ENCODE data around the gene NHLRC1.

Gene NHLRC1

DNA sequence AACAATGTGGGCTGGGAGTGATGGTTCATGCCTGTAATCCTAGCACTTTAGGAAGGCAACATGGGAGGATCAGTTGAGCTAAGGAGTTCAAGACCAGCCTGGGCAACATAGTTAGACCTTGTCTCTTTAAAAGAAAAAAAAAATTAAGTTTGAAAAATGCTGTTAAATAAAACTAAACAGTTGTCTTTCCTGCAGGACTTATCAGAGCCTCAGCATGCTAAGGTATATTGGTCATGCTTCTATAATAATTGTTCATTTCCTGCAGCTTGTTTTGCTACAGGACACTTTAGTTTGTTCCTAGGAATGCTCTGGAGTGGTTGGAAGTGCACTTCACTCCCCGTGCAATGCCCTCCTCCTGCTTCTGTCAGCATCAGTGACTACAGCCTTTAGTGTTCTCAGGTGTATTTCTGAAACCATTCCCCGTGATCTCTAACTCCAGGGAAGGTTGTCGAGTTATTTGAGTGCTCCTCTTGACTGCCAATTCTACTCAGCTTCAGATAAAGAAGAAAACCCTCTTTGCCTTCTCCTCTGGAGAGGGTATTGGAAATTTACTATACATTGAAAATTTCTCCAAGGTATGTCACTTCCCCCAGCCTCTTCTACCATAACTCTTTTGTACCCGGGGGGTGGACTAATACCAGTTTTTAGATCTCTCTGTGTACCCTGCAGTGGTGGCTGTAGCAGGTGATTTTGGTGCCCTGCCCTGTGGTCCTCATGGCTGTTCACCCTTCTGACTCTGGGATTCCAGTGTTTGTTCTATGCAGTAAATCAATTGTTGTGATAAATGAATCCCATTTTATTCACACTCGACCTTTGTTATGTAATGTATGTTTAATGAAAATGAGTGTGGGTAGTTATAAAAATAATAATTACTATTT is 33.8 kb downstream of the NHLRC1 start:
- no peaks in the 10 kb centered on the region for H3K9me3 ChIP-seq (ENCODE audit: low read length)

DNA sequence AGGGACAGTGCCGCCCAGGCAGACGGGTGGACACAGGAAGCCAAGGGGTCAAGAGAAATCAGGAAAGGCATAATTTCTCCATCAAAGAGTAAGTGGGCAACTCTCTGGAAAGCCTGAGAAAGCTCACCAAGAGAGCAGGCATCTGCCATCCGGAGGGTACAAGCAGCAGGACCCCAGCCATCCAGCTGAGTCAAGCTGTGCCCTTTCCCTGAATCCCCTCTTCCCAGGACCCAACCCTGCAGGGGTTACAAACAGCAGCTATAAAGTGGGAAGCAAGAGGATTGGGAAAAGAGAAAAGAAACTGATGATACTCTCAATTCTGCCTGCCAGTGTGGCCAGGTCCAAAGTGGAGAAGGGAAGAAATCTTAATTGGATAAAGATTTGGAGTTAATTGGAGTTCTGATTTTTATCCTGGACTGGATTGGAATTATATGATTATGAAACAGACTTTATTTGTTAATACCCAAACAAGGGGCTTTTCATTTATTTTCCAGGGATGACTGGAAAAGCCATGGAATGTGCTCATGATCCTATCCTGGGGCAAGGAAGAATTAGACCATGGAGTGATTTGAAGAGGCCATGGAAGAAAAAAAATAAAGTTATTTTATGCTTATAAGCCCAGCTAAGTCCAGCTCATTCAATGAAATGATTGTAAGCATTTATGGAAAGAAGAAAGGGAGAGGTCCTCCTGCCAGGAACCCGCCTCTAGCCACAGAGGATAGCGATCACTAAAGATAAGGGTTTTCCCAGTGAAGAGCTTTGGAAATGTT is 34.9 kb downstream of the NHLRC1 start:
- H3K27me3 ChIP-seq (ENCODE audit: insufficient read depth, low read length) = no peaks in the 10 kb centered on the region; the same call in 1 of the 2 replicates
- no peaks in the 10 kb centered on the region for H3K36me3 ChIP-seq (ENCODE audit: insufficient read depth, low read length)
- H2AFZ ChIP-seq (ENCODE audit: low read length) = no peak overlapping the region
- no peak overlapping the region for H3K4me2 ChIP-seq (ENCODE audit: low read length)
- H4K20me1 ChIP-seq (ENCODE audit: insufficient read depth, low read length) = no peaks in the 10 kb centered on the region
- H3K9ac ChIP-seq (ENCODE audit: low read length) = no peak overlapping the region
- TF ChIP-seq, protein P1, sequence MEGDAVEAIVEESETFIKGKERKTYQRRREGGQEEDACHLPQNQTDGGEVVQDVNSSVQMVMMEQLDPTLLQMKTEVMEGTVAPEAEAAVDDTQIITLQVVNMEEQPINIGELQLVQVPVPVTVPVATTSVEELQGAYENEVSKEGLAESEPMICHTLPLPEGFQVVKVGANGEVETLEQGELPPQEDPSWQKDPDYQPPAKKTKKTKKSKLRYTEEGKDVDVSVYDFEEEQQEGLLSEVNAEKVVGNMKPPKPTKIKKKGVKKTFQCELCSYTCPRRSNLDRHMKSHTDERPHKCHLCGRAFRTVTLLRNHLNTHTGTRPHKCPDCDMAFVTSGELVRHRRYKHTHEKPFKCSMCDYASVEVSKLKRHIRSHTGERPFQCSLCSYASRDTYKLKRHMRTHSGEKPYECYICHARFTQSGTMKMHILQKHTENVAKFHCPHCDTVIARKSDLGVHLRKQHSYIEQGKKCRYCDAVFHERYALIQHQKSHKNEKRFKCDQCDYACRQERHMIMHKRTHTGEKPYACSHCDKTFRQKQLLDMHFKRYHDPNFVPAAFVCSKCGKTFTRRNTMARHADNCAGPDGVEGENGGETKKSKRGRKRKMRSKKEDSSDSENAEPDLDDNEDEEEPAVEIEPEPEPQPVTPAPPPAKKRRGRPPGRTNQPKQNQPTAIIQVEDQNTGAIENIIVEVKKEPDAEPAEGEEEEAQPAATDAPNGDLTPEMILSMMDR (IDR thresholded peaks at IDR 0.05; ENCODE audit: low read length) = no peak
- no peak for TF ChIP-seq EZH2 (IDR thresholded peaks at IDR 0.05; ENCODE audit: borderline replicate concordance, low read length)
- H3K4me3 ChIP-seq (ENCODE audit: low read depth, low read length, poor library complexity, severe bottlenecking) = no peak overlapping the region
- H3K79me2 ChIP-seq (ENCODE audit: insufficient read depth, low read length) = no peaks in the 10 kb centered on the region
- no peaks in the 10 kb centered on the region for H3F3A ChIP-seq (ENCODE audit: insufficient read depth, low read length)
- H3K9me3 ChIP-seq (ENCODE audit: low read length) = no peaks in the 10 kb centered on the region
- H3K27ac ChIP-seq (ENCODE audit: low read depth, low read length, poor library complexity, severe bottlenecking) = no peak overlapping the region
- H3K4me1 ChIP-seq (ENCODE audit: insufficient read depth, low read length, severe bottlenecking) = no peaks in the 10 kb centered on the region
- H3K9me2 ChIP-seq (ENCODE audit: low read depth, low read length) = no peaks in the 10 kb centered on the region

More for the DNA sequence above, 33.8 kb downstream of the NHLRC1 start:
- Histone ChIP-seq H3K4me3 (ENCODE audit: low read depth, low read length, poor library complexity, severe bottlenecking) (no peak overlapping the region), H2AFZ (ENCODE audit: low read length) (no peak overlapping the region), H3K36me3 (ENCODE audit: insufficient read depth, low read length) (no peaks in the 10 kb centered on the region), H3K4me1 (ENCODE audit: insufficient read depth, low read length, severe bottlenecking) (no peaks in the 10 kb centered on the region), H4K20me1 (ENCODE audit: insufficient read depth, low read length) (no peaks in the 10 kb centered on the region), H3K9ac (ENCODE audit: low read length) (no peak overlapping the region), H3K27ac (ENCODE audit: low read depth, low read length, poor library complexity, severe bottlenecking) (no peak overlapping the region), H3F3A (ENCODE audit: insufficient read depth, low read length) (no peaks in the 10 kb centered on the region), H3K9me2 (ENCODE audit: low read depth, low read length) (no peaks in the 10 kb centered on the region), H3K27me3 (ENCODE audit: insufficient read depth, low read length) (no peaks in the 10 kb centered on the region; the same call in 1 of the 2 replicates), H3K79me2 (ENCODE audit: insufficient read depth, low read length) (no peaks in the 10 kb centered on the region), H3K4me2 (ENCODE audit: low read length) (no peak overlapping the region)
- TF ChIP-seq EZH2 (IDR thresholded peaks at IDR 0.05; ENCODE audit: borderline replicate concordance, low read length) = no peak
- TF ChIP-seq, protein P1 (IDR thresholded peaks at IDR 0.05; ENCODE audit: low read length) = no peak

DNA sequence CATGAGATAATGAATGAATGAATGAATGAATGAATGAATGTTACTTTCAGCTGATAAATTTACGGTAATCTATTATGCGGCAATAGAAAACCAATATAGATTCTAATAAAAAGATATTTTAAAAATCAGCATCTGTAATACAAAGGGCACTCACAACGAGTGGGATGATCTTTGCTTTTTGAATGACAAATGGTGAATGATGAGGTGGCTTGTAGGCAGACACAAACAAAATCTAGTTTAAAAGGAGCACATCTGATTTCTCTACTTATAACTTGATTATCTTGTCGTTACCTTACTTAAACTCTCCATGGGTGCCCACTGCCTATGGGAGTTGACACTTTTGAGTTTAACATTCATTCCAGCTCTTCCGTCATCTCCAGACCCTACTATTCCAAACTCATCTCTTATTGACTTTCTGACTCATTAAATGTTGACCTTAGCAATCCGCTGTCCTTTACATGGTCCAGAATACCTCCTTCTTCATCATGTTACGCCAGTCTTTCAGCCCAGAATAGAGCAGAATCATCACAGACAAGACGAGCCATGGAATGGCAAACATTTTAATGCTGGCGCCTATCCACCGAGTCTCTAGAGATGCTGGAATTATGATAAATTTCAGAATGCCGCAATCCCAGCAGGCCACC is 41.3 kb downstream of the NHLRC1 start:
- TF ChIP-seq, protein P1 (IDR thresholded peaks at IDR 0.05; ENCODE audit: low read length) = no peak
- no peak for TF ChIP-seq EZH2 (IDR thresholded peaks at IDR 0.05; ENCODE audit: borderline replicate concordance, low read length)
- Histone ChIP-seq H3K4me2 (ENCODE audit: low read length) (no peak overlapping the region), H3K27ac (ENCODE audit: low read depth, low read length, poor library complexity, severe bottlenecking) (no peak overlapping the region)

More for the DNA sequence above, 41.3 kb downstream of the NHLRC1 start:
- H3K79me2 ChIP-seq (ENCODE audit: insufficient read depth, low read length) = no peaks in the 10 kb centered on the region
- H3K9me2 ChIP-seq (ENCODE audit: low read depth, low read length) = no peaks in the 10 kb centered on the region
- no peaks in the 10 kb centered on the region for H3K27me3 ChIP-seq (ENCODE audit: insufficient read depth, low read length)
- no peaks in the 10 kb centered on the region for H3K36me3 ChIP-seq (ENCODE audit: insufficient read depth, low read length)
- no peak overlapping the region for H3K4me3 ChIP-seq (ENCODE audit: low read depth, low read length, poor library complexity, severe bottlenecking)
- H3K9ac ChIP-seq (ENCODE audit: low read length) = no peak overlapping the region
- no peaks in the 10 kb centered on the region for H3F3A ChIP-seq (ENCODE audit: insufficient read depth, low read length)
- no peaks in the 10 kb centered on the region for H3K9me3 ChIP-seq (ENCODE audit: low read length)
- H2AFZ ChIP-seq (ENCODE audit: low read length) = no peak overlapping the region
- H4K20me1 ChIP-seq (ENCODE audit: insufficient read depth, low read length) = no peaks in the 10 kb centered on the region
- H3K4me1 ChIP-seq (ENCODE audit: insufficient read depth, low read length, severe bottlenecking) = no peaks in the 10 kb centered on the region

Measured in OCI-LY1 (cell line).